Suprapubic skin (tissue), 4 donors: Measurements from ENCODE around the gene TLX1. TPM values are rescaled to one million over a fixed set of nuclear protein-coding genes. Genes with fewer than 3 reads are reported as not detected.

Experiments
- DNase-seq, 2 donors: peaks; one replicate each; pipeline ENCODE4 v3.0.0-alpha.2; 2019; ENCODE audit warnings: low spot score in 2 of 2
- H3K27ac ChIP-seq: fragments of 200-600 bp; sonication (generic); one replicate; pipeline ENCODE4 v1.5.1; 2019
- H3K27me3 ChIP-seq: fragments of 200-600 bp; sonication (generic); one replicate; pipeline ENCODE4 v1.5.1; 2019
- H3K36me3 ChIP-seq: fragments of 200-600 bp; sonication (generic); one replicate; pipeline ENCODE4 v1.5.1; 2019
- H3K4me1 ChIP-seq: fragments of 200-600 bp; sonication (generic); one replicate; pipeline ENCODE4 v1.5.1; 2019
- H3K4me3 ChIP-seq: fragments of 200-600 bp; sonication (generic); one replicate; pipeline ENCODE4 v1.5.1; 2019; ENCODE audit warnings: mild to moderate bottlenecking
- H3K9me3 ChIP-seq: fragments of 200-600 bp; sonication (generic); one replicate; pipeline ENCODE4 v1.5.1; 2019
- CTCF ChIP-seq, 2 donors: fragments of 200-600 bp in 1 of 2; fragments of 450-650 bp in 1 of 2; sonication (generic) in 1 of 2; IDR thresholded peaks; one replicate each; pipeline ENCODE4 v1.5.1; 2016 to 2019; ENCODE audit warnings: antibody characterized with exemption in 2 of 2, mild to moderate bottlenecking in 1 of 2, moderate library complexity in 1 of 2
- EP300 ChIP-seq: sonication (generic); formaldehyde crosslinking; IDR thresholded peaks from one replicate; pipeline ENCODE4 v1.6.1; 2017; ENCODE audit warnings: antibody characterized with exemption
- POLR2A ChIP-seq, 2 donors: fragments of 450-650 bp; IDR thresholded peaks; one replicate each; pipeline ENCODE4 v1.6.1; 2017; ENCODE audit warnings: antibody characterized with exemption in 2 of 2, mild to moderate bottlenecking in 2 of 2, moderate library complexity in 2 of 2
- POLR2AphosphoS5 ChIP-seq, 3 donors: sonication (generic); formaldehyde crosslinking; IDR thresholded peaks; one replicate each; pipeline ENCODE4 v1.6.1; 2017; ENCODE audit warnings: antibody characterized with exemption in 3 of 3
- WGBS: methylation state at CpG from one replicate; pipeline ENCODE4 v1.1.5; 2018; 5-methylcytosine and 5-hydroxymethylcytosine counted together
- total RNA-seq, 4 donors: library from RNA; depleted of rRNA; stranded (reverse); fragments of >200 nt; gene quantifications; one replicate each; pipeline ENCODE4 v1.1.0, GENCODE V29; 2016

TLX1 gene
- not detected for total RNA-seq

GRCh38 chr10:101130984-101131961 is at the start of gene TLX1:
TSS of gene TLX1 (plus strand) at chr10:101131300. CDS start at chr10:101131542, 242 bp downstream.
- H3K27ac ChIP-seq = no peak within 1 kb of the TSS
- TF ChIP-seq CTCF (IDR thresholded peaks at IDR 0.05) (no peak), POLR2AphosphoS5 (IDR thresholded peaks at IDR 0.05) (no peak), POLR2A (IDR thresholded peaks at IDR 0.05) (no peak), EP300 (no peak)
- WGBS = 4% methylated on average over 41 of the region's 83 CpGs
- peaks cover 49% of the 10 kb centered on the region for H3K4me1 ChIP-seq
- no peak for DNase-seq
- peaks cover 100% of the 10 kb centered on the region for H3K27me3 ChIP-seq
- H3K9me3 ChIP-seq = no peaks in the 10 kb centered on the region
- H3K36me3 ChIP-seq = no peaks in the 10 kb centered on the region
- H3K4me3 ChIP-seq = peak within 1 kb of the TSS; percentile 40

- Histone ChIP-seq H3K36me3 (no peaks in the 10 kb centered on the region), H3K27ac (no peak overlapping the region), H3K9me3 (no peaks in the 10 kb centered on the region), H3K4me1 (peaks cover 7% of the 10 kb centered on the region), H3K27me3 (peaks cover 84% of the 10 kb centered on the region), H3K4me3 (no peak overlapping the region)
- 63% methylated on average over 4 of the region's 6 CpGs for WGBS
- TF ChIP-seq POLR2AphosphoS5 (IDR thresholded peaks at IDR 0.05) (no peak), POLR2A (IDR thresholded peaks at IDR 0.05) (no peak), CTCF (IDR thresholded peaks at IDR 0.05) (no peak), EP300 (no peak)
- no peak for DNase-seq
Observed at GRCh38 chr10:101085846-101086245, 45.3 kb upstream of the TLX1 start.

DNA sequence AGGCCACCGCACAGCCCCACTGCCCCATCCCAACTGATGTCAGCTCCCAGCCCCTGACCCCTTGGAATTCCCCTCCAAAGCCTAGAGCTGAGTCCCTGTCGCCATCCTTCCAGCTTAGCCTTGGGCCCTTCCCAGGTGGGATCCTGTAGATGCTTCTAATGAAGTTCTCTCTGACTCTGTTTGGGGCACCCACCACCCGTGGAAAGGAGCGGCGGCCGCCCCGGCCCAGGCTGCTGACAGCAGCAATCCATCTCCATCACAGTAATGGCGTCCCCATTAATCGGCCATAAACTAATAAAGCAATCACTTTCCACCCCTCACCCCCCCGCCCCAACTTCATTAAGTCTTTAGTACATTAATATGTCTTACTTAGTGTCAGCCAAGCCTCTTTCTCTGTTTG is 43.7 kb upstream of the TLX1 start:
- no peaks in the 10 kb centered on the region for H3K36me3 ChIP-seq
- WGBS = 23% methylated on average over 8 of the region's 10 CpGs
- H3K4me3 ChIP-seq = no peak overlapping the region
- TF ChIP-seq POLR2AphosphoS5 (IDR thresholded peaks at IDR 0.05) (no peak), CTCF (IDR thresholded peaks at IDR 0.05) (no peak), POLR2A (IDR thresholded peaks at IDR 0.05) (no peak), EP300 (no peak)
- H3K27ac ChIP-seq = no peak overlapping the region
- no peaks in the 10 kb centered on the region for H3K9me3 ChIP-seq
- no peak for DNase-seq
- H3K27me3 ChIP-seq = peaks cover 88% of the 10 kb centered on the region
- peaks cover 12% of the 10 kb centered on the region for H3K4me1 ChIP-seq

GRCh38 chr10:101087965-101088364 is 43.1 kb upstream of the TLX1 start:
- H3K27me3 ChIP-seq = peaks cover 88% of the 10 kb centered on the region
- H3K27ac ChIP-seq = no peak overlapping the region
- DNase-seq = no peak
- peaks cover 12% of the 10 kb centered on the region for H3K4me1 ChIP-seq
- TF ChIP-seq EP300 (no peak), POLR2AphosphoS5 (IDR thresholded peaks at IDR 0.05) (no peak), POLR2A (IDR thresholded peaks at IDR 0.05) (no peak), CTCF (IDR thresholded peaks at IDR 0.05) (no peak)
- H3K4me3 ChIP-seq = no peak overlapping the region
- WGBS = 9% methylated on average over 11 of the region's 14 CpGs
- H3K9me3 ChIP-seq = no peaks in the 10 kb centered on the region
- H3K36me3 ChIP-seq = no peaks in the 10 kb centered on the region

- H3K27ac ChIP-seq = no peak overlapping the region
- TF ChIP-seq CTCF (IDR thresholded peaks at IDR 0.05) = no peak
- TF ChIP-seq POLR2AphosphoS5 (IDR thresholded peaks at IDR 0.05) = no peak
- TF ChIP-seq EP300 = no peak
- TF ChIP-seq POLR2A (IDR thresholded peaks at IDR 0.05) = no peak
- peaks cover 91% of the 10 kb centered on the region for H3K27me3 ChIP-seq
- DNase-seq = no peak
- no peaks in the 10 kb centered on the region for H3K9me3 ChIP-seq
- no peak overlapping the region for H3K4me3 ChIP-seq
- peaks cover 12% of the 10 kb centered on the region for H3K4me1 ChIP-seq
- H3K36me3 ChIP-seq = no peaks in the 10 kb centered on the region
- 60% methylated on average over 6 of the region's 11 CpGs for WGBS
Observed at GRCh38 chr10:101089520-101090299, 41.4 kb upstream of the TLX1 start.
